Putamen (tissue), 1 donor: Measurements from ENCODE around the gene MPV17.
"Not testable (repeated sequence)": the region's sequence is repeated elsewhere in the genome, so short reads cannot be mapped to it uniquely, and the experiment has no call there.

Experiments used
- DNase-seq: peaks from one replicate; pipeline ENCODE4 v3.0.0-alpha.2; 2016; ENCODE audit warnings: low spot score

Gene MPV17

DNA sequence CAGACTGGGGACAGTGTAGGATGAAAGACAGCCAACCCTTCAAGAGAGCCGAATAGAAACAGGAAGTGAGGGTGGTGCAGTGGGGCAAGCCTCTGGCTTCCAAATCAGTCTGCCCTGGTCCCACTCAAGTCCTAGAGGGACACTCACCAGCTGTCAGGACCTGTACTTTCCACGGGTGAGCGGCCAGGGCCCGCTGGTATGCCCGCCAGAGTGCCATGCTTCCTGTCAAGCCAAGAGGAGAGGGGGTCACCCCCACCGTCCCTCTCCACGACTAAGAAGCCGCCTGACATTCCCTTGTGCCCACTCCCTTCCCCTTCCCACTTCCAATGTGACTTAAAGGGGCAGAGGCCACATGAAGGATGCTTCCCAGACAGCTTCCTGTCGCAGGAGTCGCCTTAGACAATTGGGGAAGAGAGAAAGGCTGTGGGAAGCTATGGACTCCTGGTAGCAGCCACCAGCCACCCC, 564 bp downstream of the MPV17 start:
- DNase-seq = no peak

- no peak for DNase-seq
Measured at GRCh38 chr2:27320958-27321543, 1.8 kb downstream of the MPV17 start.

DNA sequence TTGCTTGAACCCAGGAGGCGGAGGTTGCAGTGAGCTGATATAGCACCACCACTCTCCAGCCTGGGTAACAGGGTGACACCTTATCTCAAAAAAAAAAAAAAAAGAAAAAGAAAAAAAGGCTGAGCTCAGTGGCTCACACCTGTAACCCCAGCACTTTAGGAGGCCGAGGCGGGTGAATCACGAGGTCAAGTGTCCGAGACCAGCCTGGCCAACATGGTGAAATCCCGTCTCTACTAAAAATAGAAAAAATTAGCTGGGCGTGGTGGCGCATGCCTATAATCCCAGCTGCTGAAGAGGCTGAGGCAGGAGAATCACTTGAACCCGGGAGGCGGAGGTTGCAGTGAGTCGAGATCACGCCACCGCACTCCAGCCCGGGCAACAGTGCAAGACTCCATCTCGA, 3.1 kb downstream of the MPV17 start:
- not testable (repeated sequence) for DNase-seq

DNA sequence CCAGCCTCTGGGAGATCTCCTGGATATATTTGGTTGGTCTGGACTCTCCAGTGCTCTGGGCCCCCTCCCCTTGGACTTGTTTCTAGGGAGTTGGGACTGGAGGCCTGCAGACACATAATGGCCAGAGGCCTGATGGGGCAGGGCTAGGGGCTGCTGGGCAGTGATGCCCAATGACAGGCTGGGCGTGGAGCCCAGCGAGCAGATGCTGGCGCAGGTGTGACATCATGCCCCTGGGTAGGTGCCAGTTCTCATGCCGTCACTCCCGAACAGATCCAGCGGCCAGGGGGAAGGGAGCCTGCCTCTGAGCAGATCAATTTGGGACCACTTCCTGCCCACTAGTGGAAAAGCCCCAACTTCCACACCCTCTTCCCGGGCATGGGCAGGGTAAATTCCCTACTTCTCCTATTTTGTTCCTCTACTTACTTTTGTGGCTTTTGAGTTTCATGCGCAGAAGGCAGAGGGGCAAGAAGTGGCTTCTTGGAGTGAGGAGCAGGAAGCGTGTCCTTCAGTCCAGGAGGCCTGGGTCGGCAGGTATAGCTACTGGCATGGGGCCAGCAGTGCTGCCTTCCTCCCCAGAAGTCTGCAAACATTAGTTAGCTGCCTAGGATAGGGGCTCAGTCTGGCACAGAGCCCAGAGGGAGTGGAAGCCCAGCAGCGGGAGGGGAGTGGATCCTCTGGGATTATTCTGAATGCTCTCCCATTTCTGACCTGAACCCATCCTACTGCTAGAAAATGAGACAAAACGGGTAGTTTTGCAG, 6.1 kb downstream of the MPV17 start:
- DNase-seq = peak; percentile 58

- no peak for DNase-seq
Measured at GRCh38 chr2:27315122-27315521, 7.8 kb downstream of the MPV17 start.

DNA sequence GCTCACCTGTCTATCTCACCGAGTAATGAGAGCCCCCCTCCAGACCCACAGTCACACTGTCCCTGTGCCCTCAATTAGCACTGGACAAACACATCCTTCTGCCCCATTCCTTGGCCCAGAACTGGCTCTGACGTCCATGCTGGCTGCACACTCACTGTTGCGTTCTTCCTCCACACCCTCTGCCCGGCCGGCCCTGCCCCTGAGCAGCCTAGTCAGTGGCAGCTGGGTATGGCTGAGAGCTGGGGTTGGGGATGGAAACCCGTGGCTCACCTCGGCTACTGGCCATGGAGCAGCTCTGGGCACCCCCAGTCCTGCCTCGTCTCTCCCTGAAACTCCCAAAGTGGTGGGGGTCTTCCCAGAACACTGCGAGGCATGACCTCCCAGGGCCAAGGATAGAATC, 8.2 kb downstream of the MPV17 start:
- DNase-seq = no peak

- DNase-seq = no peak
Measured at GRCh38 chr2:27313882-27314645, 8.8 kb downstream of the MPV17 start.

DNA sequence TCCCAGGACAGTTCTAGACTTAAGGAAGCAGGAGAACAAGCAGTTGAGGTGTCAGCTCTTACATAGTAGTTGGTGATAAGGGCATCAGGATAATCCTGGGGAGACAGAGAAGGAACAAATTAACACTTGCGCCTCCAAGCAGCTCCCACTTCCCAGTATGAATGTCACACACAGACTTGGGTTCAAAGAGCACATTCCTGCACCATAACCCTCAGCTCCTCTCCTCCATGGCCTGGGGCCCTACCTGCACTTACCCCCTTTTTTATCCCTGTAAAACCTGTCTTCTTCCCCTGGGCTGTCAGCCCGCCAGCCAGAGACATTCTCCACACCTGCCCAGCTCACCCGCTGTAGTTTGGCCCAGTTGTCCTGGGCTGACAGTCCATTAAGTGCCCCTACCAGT, 10.7 kb downstream of the MPV17 start:
- no peak for DNase-seq

DNA sequence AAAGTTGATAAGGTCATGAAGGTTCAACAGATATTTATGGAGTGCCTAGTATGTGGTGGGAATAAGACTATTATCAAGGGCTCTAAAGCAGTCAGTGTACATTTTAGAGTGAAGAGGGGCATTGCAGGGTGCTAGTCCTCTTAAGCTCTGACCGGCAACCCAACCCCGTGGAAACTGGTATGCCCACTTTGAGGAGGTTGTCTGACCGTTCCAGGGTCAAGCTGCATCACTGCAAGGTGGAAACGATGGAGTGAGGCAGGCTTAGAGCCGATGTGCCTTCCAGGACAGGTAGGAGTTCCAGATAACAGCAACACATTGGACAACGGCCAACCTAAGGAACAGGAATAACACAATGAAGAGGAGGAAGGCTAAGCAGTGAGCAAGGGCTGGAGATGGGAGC, 13.2 kb downstream of the MPV17 start:
- DNase-seq = no peak

GRCh38 chr2:27308359-27308881, 14.5 kb downstream of the MPV17 start, which contains the start of gene UCN:
Gene UCN, minus strand, starts transcription at chr2:27308445. Its CDS starts 550 bp downstream, at chr2:27307895.
- DNase-seq = no peak

- no peak for DNase-seq
Measured at GRCh38 chr2:27307545-27308358, 15.1 kb downstream of the MPV17 start.

DNA sequence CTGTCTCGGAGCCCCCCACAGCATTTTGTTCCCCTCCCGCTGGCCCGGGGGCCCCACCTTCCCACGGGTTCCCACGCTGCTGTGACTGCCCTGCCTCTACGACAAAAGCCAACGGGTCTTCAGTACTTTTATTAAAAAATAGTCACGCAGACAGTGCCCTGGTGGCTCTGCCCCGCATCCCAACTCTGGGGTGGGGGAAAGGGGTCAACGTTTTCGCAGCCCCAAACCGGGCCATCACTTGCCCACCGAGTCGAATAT, 15.7 kb downstream of the MPV17 start:
- no peak for DNase-seq

- no peak for DNase-seq
Measured at GRCh38 chr2:27306573-27307286, 16.2 kb downstream of the MPV17 start.

DNA sequence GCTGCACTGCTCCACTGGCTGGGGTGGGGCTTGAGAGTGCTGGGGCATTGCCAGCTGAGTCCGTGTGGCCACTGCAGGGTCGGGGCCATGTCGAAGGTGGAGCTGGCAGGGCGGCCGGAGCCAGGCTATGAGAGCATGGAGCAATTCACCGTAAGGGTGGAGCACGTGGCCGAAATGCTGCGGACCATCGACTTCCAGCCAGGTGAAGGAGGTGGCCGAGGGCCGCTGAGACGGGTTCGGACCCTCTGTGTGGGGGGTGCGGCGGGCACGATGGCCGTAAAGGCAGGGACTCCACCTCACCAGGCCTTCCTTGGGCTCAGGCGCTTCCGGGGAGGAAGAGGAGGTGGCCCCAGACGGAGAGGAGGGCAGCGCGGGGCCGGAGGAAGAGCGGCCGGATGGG, 16.8 kb downstream of the MPV17 start:
- DNase-seq = no peak

- DNase-seq = no peak
Measured at GRCh38 chr2:27305516-27305915, 17.4 kb downstream of the MPV17 start.

DNA sequence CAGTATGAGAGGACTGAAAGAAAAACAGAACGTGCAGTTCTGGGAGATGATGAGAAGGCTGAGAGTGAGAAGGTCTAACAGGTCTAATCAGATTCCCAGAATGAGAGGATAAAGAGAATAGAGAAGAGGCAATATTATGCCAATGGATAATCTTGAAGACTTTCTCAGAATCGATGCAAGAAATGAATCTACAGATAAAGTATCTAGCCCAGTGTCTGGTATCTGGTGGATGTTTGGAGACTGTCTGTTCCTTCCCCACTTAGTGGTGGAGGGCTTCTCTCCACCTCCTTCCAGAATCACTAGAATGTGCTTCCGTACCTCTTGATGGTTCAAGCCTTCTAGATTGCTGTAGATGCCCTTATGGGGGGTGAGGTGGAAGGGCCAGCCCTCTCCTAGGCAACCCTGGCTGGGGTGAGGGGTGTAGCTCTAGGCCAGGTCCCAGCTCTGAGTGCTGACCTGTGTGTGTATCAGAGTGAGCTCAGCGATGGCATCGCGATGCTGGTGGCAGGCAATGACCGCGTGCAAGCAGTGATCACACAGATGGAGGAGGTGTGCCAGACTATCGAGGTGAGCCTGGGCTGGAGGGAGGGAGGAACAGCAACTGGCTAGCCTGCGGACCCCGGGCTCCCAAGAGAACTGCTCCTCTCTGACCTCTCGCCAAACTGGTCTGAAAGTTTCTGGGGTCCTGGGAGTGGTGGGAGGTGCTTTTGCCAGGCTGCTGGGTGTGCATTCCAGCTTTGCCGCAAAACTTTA, 18.2 kb downstream of the MPV17 start:
- DNase-seq = no peak

DNA sequence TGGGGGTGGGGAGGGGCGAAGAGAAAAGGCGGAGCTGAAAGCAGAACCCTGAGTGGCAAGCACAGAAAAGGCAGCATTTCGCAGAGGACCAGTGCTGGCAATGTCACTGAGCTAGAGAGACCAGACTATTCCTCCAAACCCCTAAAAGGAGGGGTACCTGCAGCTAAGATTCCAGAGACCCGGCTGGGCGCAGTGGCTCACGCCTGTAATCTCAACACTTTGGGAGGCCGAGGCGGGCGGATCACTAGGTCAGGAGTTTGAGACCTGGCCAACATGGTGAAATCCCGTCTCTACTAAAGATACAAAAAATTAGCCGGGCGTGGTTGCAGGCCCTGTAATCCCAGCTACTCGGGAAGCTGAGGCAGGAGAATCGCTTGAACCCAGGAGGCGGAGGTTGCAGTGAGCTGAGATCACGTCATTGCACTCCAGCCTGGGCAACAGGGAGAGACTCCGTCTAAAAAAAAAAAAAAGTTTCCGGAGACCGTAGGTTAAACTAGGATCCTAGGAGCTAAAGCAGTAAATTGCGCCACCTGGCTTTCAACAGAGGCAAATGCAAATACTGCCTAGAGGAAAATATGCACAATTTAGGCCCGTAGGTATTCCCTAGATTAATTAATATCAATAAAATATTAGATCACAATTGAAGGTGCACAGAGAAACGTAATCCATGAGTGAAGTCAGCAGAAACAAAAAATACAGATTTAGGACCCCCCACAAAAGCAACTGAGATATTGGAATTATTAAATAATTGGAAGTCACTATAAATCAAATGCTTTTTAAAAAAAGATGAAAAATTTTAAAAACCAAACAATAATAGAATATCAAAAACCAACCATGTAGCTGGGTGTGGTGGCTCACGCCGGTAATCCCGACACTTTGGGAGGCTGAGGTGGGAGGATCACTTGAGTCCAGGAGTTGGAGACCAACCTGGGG, 19.5 kb downstream of the MPV17 start:
- peak; percentile 32 for DNase-seq

DNA sequence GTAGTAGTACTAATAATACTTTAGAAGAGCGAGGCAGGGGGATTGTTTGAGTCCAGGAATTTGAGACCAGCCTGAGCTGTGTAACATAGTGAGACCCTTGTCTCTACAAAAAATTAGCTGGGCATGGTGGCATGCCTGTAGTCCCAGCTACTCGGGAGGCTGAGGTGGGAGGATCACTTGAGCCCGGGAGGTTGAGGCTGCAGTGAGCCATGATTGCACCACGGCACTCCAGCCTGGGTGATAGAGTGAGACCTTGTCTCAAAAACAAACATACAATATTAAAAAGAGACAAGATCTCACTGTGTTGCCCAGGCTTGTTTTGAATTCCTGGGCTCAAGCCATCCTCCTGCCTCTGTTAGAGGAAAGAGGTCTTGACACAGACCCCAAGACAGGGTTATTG, 22.3 kb downstream of the MPV17 start:
- not testable (repeated sequence) for DNase-seq

- no peak for DNase-seq
Measured at GRCh38 chr2:27298391-27299080, 24.4 kb downstream of the MPV17 start.
